ENCODE results near the gene DOCK2.

Gene DOCK2

GRCh38 chr5:169811680-169812079 lies 174.6 kb downstream of the DOCK2 start:
- no peak for DNase-seq (ENCODE audit: extremely low read depth, low read depth)
- TF ChIP-seq CTCF (IDR thresholded peaks at IDR 0.05; ENCODE audit: low read depth, low read length): no peak

GRCh38 chr5:169812786-169813185 lies 175.7 kb downstream of the DOCK2 start:
- no peak for DNase-seq (ENCODE audit: extremely low read depth, low read depth)
- no peak for TF ChIP-seq CTCF (IDR thresholded peaks at IDR 0.05; ENCODE audit: low read depth, low read length)

GRCh38 chr5:169814045-169814444 lies 177.0 kb downstream of the DOCK2 start:
- no peak for DNase-seq (ENCODE audit: extremely low read depth, low read depth)
- no peak for TF ChIP-seq CTCF (IDR thresholded peaks at IDR 0.05; ENCODE audit: low read depth, low read length)

- no peak for TF ChIP-seq CTCF (IDR thresholded peaks at IDR 0.05; ENCODE audit: low read depth, low read length)
- DNase-seq (ENCODE audit: extremely low read depth, low read depth): no peak
These were observed 177.4 kb downstream of the DOCK2 start for GRCh38 chr5:169814522-169814921.

GRCh38 chr5:169817031-169817430 lies 180.0 kb downstream of the DOCK2 start:
- no peak for TF ChIP-seq CTCF (IDR thresholded peaks at IDR 0.05; ENCODE audit: low read depth, low read length)
- DNase-seq (ENCODE audit: extremely low read depth, low read depth): no peak

GRCh38 chr5:169826618-169827017 lies 189.5 kb downstream of the DOCK2 start:
- no peak for DNase-seq (ENCODE audit: extremely low read depth, low read depth)
- TF ChIP-seq CTCF (IDR thresholded peaks at IDR 0.05; ENCODE audit: low read depth, low read length): peak; percentile 31

GRCh38 chr5:169827769-169828168 lies 190.7 kb downstream of the DOCK2 start:
- DNase-seq (ENCODE audit: extremely low read depth, low read depth): no peak
- TF ChIP-seq CTCF (IDR thresholded peaks at IDR 0.05; ENCODE audit: low read depth, low read length): no peak
